Measurements from ENCODE around the gene KCNT2.

GRCh38 chr1:196382383-196382782 is 225.9 kb downstream of the KCNT2 start:
- TF ChIP-seq EZH2phosphoT487 (IDR thresholded peaks at IDR 0.05; ENCODE audit: low read depth) (no peak), CTCF (IDR thresholded peaks at IDR 0.05; ENCODE audit: low read depth, low read length) (no peak)

Data from OCI-LY3 (cell line).